Epithelial cell of esophagus (primary cell): ENCODE data around the gene CMTR1.

ENCODE experiments used
- DNase-seq: peaks from one replicate; pipeline ENCODE4 v3.0.0; 2010; ENCODE audit warnings: low read depth
- H3K4me3 ChIP-seq: 2 replicates; pipeline ENCODE4 v1.5.1; 2011; ENCODE audit warnings: mild to moderate bottlenecking, low read length, control low read depth
- TF ChIP-seq, protein P1 (sequence below): IDR thresholded peaks from 2 replicates; pipeline ENCODE4 v1.5.1; 2011; ENCODE audit warnings: low read depth, mild to moderate bottlenecking, low read length, control low read depth, inconsistent platforms; ENCODE audit not compliant: insufficient read depth; ENCODE audit errors: missing control alignments

Gene CMTR1

DNA sequence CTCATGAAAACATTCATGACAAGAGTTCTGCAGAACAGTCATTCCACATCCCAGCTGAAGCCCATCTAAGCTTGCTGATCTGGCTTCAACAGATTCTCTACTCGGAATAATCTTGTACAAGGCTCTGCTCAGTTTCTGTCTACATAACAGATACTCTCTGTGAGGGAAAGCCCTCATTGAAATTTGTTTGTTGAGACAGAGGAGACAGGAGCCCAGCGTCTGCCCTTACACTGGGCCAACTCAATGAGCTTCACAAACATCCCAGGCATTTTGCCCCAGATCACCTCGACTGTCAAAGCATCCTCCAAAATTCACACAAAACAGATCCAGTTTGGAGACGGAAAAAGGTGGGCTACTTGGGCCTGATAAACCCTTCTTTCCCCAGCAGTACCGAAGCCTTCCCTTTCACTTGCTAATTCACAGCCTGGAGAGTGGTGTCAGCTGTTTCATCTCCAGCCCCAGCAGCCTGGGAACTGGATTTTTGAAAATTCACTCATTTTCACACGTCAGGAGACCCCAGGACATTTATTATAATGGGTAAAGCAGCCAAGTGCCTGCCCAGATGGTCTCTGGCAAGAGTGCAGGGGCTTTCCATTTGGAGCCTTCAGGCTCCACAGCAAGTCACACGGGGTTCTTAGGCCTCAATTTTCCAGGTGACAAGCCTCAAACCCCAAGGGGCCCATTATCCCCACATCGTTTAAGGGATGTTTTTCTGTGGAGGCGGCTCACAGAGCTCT is 59.4 kb downstream of the CMTR1 start:
- H3K4me3 ChIP-seq = no peak overlapping the region
- no peak for DNase-seq
- TF ChIP-seq, protein P1, sequence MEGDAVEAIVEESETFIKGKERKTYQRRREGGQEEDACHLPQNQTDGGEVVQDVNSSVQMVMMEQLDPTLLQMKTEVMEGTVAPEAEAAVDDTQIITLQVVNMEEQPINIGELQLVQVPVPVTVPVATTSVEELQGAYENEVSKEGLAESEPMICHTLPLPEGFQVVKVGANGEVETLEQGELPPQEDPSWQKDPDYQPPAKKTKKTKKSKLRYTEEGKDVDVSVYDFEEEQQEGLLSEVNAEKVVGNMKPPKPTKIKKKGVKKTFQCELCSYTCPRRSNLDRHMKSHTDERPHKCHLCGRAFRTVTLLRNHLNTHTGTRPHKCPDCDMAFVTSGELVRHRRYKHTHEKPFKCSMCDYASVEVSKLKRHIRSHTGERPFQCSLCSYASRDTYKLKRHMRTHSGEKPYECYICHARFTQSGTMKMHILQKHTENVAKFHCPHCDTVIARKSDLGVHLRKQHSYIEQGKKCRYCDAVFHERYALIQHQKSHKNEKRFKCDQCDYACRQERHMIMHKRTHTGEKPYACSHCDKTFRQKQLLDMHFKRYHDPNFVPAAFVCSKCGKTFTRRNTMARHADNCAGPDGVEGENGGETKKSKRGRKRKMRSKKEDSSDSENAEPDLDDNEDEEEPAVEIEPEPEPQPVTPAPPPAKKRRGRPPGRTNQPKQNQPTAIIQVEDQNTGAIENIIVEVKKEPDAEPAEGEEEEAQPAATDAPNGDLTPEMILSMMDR = no peak

DNA sequence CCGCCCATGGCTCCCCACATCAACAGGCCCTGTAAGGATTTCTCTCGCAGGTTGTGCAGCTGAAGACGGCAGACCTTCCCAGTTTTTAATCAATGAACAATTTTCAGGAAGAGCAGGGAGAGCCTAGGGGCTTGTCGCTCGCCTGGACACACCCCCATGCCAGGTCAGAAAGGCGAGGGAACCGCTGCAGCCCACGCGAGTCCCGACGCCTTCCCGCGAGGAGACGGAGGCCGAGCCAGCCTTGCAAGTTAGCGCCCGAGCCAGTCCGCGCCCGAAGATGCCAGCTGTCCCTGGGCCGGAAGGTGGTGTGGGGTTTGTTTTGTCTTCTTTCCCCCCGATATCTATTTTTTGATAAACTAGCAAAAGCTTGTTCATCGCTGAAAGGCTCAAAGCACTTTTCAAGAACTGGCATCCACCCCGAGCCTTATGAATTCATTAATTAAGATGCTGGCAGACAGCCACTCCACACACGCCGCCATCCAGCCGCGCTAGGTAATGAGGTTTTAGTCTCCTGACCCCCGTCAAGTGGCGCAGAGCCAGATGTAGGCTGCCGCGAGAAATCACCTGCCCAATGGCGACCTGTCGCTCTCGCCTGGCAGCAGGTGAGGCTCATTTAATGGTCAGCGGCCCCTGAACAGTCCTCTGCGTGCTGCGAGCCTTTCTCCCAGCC is 60.1 kb downstream of the CMTR1 start:
- DNase-seq = no peak
- TF ChIP-seq, protein P1 = no peak
- H3K4me3 ChIP-seq = no peak overlapping the region

DNA sequence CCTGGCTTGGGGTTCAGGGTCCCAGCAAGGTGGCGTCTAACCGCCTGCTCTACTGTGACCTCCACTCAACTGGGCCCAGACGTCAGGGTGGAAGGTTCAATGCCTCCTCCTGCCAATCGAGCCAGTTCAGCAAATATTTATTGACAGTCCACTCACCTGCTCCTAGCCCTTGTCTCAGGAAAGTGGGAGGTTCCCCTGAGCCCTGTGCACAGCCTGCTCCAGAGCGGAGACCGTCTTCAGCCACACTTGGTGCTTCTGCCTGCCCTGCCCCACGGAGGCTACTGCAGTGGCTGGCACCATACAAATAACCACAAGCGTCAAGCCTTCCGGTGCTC is 60.6 kb downstream of the CMTR1 start:
- no peak overlapping the region for H3K4me3 ChIP-seq
- TF ChIP-seq, protein P1 = no peak
- DNase-seq = no peak

DNA sequence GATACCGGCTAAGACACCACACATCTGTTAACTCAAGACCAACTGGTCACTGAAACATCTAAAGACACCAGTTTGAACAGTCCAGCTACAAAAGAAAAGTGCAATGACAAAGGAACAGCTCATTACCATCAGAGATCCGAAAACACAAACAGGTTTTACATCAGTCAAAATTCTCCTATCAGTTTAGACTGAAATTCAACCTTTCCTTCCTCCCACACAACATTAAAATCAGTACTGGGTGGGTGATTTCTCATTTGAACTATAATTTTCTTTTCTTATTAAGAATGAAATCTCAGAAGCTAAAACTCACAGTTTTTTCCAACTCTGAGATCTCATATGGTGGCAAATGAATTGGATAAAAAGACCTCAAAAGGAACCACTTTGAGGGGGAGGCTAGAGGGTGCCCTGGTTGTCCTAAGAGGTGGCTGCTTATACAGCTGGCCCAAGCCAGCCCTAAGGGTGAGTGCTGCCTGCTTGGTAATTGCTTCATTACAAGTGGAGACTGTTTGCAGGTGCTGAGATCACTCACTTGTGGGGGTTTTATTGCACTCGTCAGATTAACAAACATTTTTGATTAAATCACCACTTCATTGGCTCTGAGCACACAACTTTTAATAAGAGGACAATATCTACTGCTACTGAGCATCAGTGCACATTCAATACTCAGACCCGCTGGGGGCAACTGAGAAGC is 62.4 kb downstream of the CMTR1 start:
- H3K4me3 ChIP-seq = no peak overlapping the region
- DNase-seq = no peak
- TF ChIP-seq, protein P1 = no peak

DNA sequence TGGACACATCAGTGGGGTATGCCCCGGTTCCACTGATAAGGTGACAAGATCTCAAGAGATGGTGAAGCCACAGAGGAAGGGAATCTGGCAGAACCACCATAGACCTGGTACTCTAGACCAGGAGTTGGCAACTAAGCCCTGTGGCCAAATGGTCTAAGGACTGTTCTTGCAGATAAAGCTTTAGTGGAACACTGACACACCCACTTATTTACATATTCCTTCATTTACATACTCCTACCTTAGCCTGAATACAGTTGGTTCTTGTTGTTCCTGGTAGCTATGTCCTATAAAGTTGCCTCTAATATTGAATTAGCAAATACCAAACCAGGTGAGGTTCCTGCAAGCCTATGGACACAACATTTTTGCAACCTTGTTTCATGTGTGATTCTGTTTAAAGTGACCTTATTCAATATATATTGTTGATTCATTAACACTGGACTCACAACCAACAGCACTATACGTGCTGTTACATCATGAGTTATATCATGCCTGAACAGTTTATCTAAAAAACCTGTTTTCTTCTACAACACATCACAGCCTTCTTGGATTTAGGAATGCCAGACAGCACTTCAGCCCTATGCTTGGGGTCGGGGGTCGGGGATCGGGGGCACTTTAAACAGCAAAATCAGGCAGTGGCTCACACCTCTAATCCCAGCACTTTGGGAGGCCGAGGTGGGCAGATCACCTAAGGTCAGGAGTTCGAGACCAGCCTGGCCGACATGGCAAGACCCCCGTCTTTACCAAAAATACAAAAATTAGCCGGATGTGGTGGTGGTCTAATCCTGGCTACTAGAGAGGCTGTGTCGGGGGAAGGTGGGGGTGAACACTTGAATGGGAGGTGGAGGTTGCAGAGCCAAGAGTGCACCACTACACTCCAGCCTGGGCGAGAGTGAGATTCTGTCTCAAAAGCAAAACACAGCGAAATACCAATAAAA is 64.2 kb downstream of the CMTR1 start:
- H3K4me3 ChIP-seq = no peak overlapping the region
- TF ChIP-seq, protein P1 = no peak
- no peak for DNase-seq

DNA sequence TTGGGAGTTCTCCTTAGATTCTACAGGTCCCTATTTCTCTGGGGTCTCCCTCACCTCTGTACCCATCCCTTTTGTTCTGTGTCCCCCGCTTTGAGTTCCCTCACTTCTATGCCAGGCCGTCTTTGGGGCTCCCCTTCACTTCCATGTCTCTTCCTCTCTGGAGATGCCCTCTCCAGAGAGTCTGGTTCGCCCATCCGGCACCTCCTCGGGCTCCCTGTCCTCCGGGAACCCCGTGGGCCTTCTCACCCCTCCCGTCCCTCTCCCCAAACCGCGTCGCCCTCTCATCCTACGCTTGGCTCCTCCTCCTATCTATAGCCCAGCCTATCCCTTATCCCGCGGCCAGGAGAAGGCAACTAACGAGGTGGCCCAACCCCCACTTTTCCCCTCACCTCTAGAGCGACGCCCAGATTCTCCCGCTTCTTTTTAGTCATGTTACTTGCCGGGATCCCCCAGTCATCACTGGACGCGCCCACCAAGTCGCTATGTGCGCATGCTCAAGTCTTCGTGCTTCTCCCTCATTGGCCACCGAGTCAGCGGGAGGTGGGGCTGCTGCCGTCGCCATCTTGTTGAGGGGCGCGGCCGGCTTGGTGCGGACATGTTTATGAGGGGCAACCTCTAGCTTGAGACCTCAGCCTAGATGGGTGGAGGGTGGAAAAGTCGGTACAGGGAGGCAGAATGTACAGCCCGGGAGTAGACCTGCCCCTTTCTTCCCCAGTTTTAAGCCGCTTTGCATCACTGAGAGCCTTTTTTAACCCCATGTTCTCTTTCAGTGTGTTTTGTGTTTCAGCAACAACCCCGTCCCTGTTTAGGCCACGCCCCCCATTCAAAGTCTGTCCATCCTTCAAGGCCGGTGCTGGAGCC is 66.6 kb downstream of the CMTR1 start, which contains the start of gene CCDC167:
Gene CCDC167 (minus strand): TSS at position 461 of the 861 bp plus-strand sequence. CDS start 30 bp downstream, at position 431.
- peak; percentile 96 for DNase-seq
- TF ChIP-seq, protein P1 = no peak
- peak within 1 kb of the TSS; percentile 82 for H3K4me3 ChIP-seq
